Stomach (tissue), 9 donors: Measurements from ENCODE around the gene THAP7. TPM values are rescaled to one million over a fixed set of nuclear protein-coding genes. Genes with fewer than 3 reads are reported as not detected.

Source experiments
- DNase-seq, 2 donors: peaks; one replicate each; pipeline versions ENCODE4 v3.0.0 to v3.0.0-alpha.2; 2013 to 2019
- H3K27ac ChIP-seq, 5 donors: fragments of 200-600 bp in 4 of 5; sonication (generic) in 4 of 5; one replicate each; pipeline ENCODE4 v1.5.1; 2013 to 2019; ENCODE audit warnings: mild to moderate bottlenecking in 1 of 5, moderate library complexity in 1 of 5
- H3K27me3 ChIP-seq, 3 donors: fragments of 200-600 bp; sonication (generic); one replicate each; pipeline ENCODE4 v1.5.1; 2017 to 2019; ENCODE audit warnings: mixed run types in 1 of 3
- H3K36me3 ChIP-seq, 4 donors: fragments of 200-600 bp; sonication (generic); 1 replicate in 3 of 4; 2 replicates in 1 of 4; pipeline ENCODE4 v1.5.1; 2016 to 2019
- H3K4me1 ChIP-seq, 4 donors: fragments of 200-600 bp; sonication (generic); one replicate each; pipeline ENCODE4 v1.5.1; 2016 to 2019
- H3K4me3 ChIP-seq, 4 donors: fragments of 200-600 bp; sonication (generic) in 3 of 4; one replicate each; pipeline ENCODE4 v1.5.1; 2016 to 2019; ENCODE audit warnings: mild to moderate bottlenecking in 1 of 4
- H3K9me3 ChIP-seq, 4 donors: fragments of 200-600 bp; sonication (generic); one replicate each; pipeline ENCODE4 v1.5.1; 2016 to 2019
- CTCF ChIP-seq, 7 experiments: fragments of 450-650 bp in 4 of 7; fragments of 200-600 bp in 3 of 7; sonication (generic) in 3 of 7; IDR thresholded peaks; one replicate each; pipeline ENCODE4 v1.5.1; 2016 to 2019; ENCODE audit warnings: antibody characterized with exemption in 7 of 7, control low read depth in 2 of 7, mild to moderate bottlenecking in 1 of 7
- EP300 ChIP-seq: sonication (generic); formaldehyde crosslinking; IDR thresholded peaks from one replicate; pipeline ENCODE4 v1.6.1; 2017; ENCODE audit warnings: antibody characterized with exemption
- POLR2A ChIP-seq, 4 donors: fragments of 450-650 bp; IDR thresholded peaks; one replicate each; pipeline ENCODE4 v1.6.1; 2016; ENCODE audit warnings: antibody characterized with exemption in 4 of 4, control low read depth in 2 of 4, mild to moderate bottlenecking in 1 of 4, moderate library complexity in 1 of 4
- POLR2AphosphoS5 ChIP-seq, 3 donors: sonication (generic); formaldehyde crosslinking; IDR thresholded peaks; one replicate each; pipeline ENCODE4 v1.6.1; 2016; ENCODE audit warnings: antibody characterized with exemption in 3 of 3
- WGBS, 5 donors: extraction: QIAGEN DNeasy Blood & Tissue Kit in 3 of 5; methylation state at CpG; one replicate each; pipeline versions ENCODE4 v1.1.5 to v1.1.7; 2013 to 2018; 5-methylcytosine and 5-hydroxymethylcytosine counted together
- intact Hi-C: fragments of 100-400 bp; cut with DNase I; formaldehyde crosslinking; loops from one replicate; pipeline ENCODE4 v1.15.1; 2023; ENCODE audit warnings: low total_unique reads
- polyA plus RNA-seq, 3 donors: library from polyadenylated mRNA; stranded (reverse); fragments of 200-250 nt; gene quantifications; one replicate each; pipeline ENCODE4 v1.2.3, GENCODE V29; 2013
- total RNA-seq, 5 donors: library from RNA; depleted of rRNA; stranded (reverse); fragments of >200 nt; gene quantifications; one replicate each; pipeline versions ENCODE4 v1.1.0 to v1.2.3, GENCODE V29; 2014 to 2016
- donor health status: healthy with polysubstance abuse.
- donor health status: Bipolar disorder and iron deficiency.
- donor health status: healthy.

The THAP7 gene
- total and polyA plus RNA-seq, 8 donors: 5.8 to 57.2 (median 42.1) TPM

GRCh38 chr22:20967697-20968211 is 34.2 kb downstream of the THAP7 start:
- TF ChIP-seq POLR2A (IDR thresholded peaks at IDR 0.05) (no peak), POLR2AphosphoS5 (IDR thresholded peaks at IDR 0.05) (no peak), EP300 (no peak), CTCF (IDR thresholded peaks at IDR 0.05) (no peak)
- peaks cover 9 to 26% (median 12%) of the 10 kb centered on the region in 4 donors for H3K4me1 ChIP-seq
- no peak overlapping the region for H3K27ac ChIP-seq
- H3K27me3 ChIP-seq: peaks cover 0 to 30% (median 13%) of the 10 kb centered on the region in 3 donors
- DNase-seq: no peak
- WGBS, 5 donors: 55 to 66% (median 65%) methylated on average over 14 to 19 of the region's 19 CpGs
- no peaks in the 10 kb centered on the region for H3K9me3 ChIP-seq
- no peak overlapping the region for H3K4me3 ChIP-seq
- no peaks in the 10 kb centered on the region for H3K36me3 ChIP-seq
- intact Hi-C loops: loop anchor here (10.0 kb wide), 1 partner anchor 57 kb away; no protein-coding TSS in a partner anchor

- no peak within 1 kb of the TSS for H3K27ac ChIP-seq
- intact Hi-C loops: loop anchor here (10.0 kb wide), 1 partner anchor 58 kb away; no protein-coding TSS in a partner anchor
- H3K9me3 ChIP-seq: no peaks in the 10 kb centered on the region
- 56 to 73% (median 66%) methylated on average over 14 to 22 of the region's 22 CpGs for WGBS, 5 donors
- peaks cover 9 to 27% (median 12%) of the 10 kb centered on the region in 4 donors for H3K4me1 ChIP-seq
- H3K4me3 ChIP-seq: no peak within 1 kb of the TSS
- DNase-seq: no peak
- H3K36me3 ChIP-seq: no peaks in the 10 kb centered on the region
- H3K27me3 ChIP-seq: peaks cover 0 to 33% (median 13%) of the 10 kb centered on the region in 3 donors
- TF ChIP-seq EP300 (no peak), POLR2AphosphoS5 (IDR thresholded peaks at IDR 0.05) (no peak), POLR2A (IDR thresholded peaks at IDR 0.05) (no peak), CTCF (IDR thresholded peaks at IDR 0.05) (no peak)
These were observed 34.8 kb downstream of the THAP7 start, which contains the start of gene AIFM3 for GRCh38 chr22:20966883-20967696. Gene AIFM3 (plus strand): TSS chr22:20967255. CDS start chr22:20967945, 690 bp downstream.

- Histone ChIP-seq H3K27ac (no peak overlapping the region), H3K36me3 (no peaks in the 10 kb centered on the region), H3K4me3 (no peak overlapping the region), H3K4me1 (peaks cover 9 to 35% (median 14%) of the 10 kb centered on the region in 4 donors), H3K9me3 (no peaks in the 10 kb centered on the region), H3K27me3 (peaks cover 0 to 33% (median 13%) of the 10 kb centered on the region in 3 donors)
- intact Hi-C loops: loop anchor here (10.0 kb wide), 1 partner anchor 59 kb away; no protein-coding TSS in a partner anchor
- TF ChIP-seq POLR2AphosphoS5 (IDR thresholded peaks at IDR 0.05) (no peak), CTCF (IDR thresholded peaks at IDR 0.05) (no peak)
- WGBS, 5 donors: 74 to 84% (median 81%) methylated on average over 6 to 13 of the region's 13 CpGs
- DNase-seq: no peak
These were observed 35.7 kb downstream of the THAP7 start for GRCh38 chr22:20965888-20966855.
